GM21619 (cell line): ENCODE results near the gene FBXO38.

ENCODE experiments used
- ATAC-seq: cut with Tn5 transposase; IDR thresholded peaks from one replicate; pipeline ENCODE4 v1.9.1; 2021; ENCODE audit not compliant: unreplicated experiment

The FBXO38 gene

DNA sequence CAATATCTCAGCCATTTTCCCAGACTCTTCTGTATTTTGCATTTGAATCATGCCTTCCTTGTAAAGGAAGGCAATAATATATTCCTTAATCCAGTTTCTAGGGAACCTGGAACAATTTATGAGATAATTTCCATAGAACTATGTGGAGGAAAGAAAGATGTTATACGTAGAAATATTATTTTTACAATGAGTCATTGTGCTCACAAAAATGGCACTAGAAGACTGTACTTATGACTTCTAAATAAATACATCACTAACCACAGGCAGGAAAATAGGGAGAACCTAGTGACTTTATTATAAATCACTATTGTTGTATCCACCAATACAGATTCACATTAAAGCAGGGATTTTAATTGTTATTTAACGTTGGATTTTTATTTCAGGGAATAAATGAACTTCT lies 87.6 kb downstream of the FBXO38 start:
- ATAC-seq, result no peak

DNA sequence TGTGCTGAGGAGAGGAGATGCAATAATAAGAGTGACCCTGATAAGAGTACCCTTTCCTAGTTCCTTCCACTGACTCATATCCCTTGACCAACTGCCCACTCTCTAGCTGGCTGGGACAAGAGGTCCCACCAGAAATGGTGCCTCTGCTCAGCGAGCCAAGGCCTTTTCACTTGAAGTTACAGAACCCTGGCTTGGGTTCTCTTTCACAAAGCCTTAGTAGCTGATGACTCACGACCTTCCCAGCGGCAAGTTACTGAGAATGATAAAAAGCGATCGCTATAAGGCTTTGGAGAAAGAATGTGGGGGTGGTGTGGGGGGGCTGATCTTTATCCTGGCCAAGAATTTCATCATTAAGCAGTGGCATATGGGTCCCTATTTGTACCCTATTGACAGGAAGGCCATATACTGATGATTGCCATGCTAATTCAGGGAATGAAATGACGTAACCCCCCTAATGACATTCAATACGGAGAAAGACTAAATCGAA lies 90.3 kb downstream of the FBXO38 start:
- ATAC-seq, result no peak

GRCh38 chr5:148476302-148476701 lies 92.5 kb downstream of the FBXO38 start:
- no peak for ATAC-seq

GRCh38 chr5:148477429-148477828 lies 93.7 kb downstream of the FBXO38 start:
- ATAC-seq, result no peak

GRCh38 chr5:148482196-148482595 lies 98.4 kb downstream of the FBXO38 start:
- no peak for ATAC-seq

- peak; percentile 87 for ATAC-seq
Observed at GRCh38 chr5:148482697-148483462, 99.1 kb downstream of the FBXO38 start.

DNA sequence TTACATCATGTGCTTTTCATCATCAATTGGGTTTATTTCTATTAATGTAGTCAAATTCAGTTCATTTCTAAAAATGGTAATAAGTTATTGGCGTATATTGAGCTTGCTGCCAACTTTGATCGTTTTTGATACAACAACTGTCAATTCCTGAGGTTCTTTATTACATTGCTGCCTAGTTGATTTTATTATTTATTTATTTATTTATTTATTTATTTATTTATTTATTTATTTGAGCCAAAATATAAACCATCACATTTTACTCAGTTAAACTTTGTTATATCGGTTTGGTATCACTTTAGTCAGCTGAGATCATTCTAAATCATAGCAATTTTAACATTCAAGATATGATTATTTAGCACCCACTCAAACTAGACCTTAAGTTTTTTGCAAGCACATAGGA lies 100.0 kb downstream of the FBXO38 start:
- no peak for ATAC-seq

- ATAC-seq, result no peak
Observed at GRCh38 chr5:148484651-148485050, 100.9 kb downstream of the FBXO38 start.

DNA sequence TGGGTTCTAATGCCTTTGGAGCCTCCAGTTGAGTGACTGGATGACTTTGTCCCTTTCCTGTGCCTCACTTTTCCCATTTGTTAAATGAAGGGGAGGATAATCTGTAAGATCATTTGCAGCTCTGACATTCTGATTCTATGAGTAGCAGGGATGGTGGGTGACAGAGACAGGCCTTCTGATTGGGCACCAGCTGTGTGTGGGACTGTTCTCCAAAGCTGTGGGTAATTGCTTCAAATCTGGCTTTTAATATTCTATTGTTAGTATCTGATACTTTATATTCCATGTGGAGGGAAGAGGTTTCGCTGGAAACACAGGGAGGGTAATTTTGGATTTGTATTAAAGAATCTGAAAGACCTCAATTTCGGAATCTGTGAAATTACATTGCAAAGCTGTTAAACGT lies 102.7 kb downstream of the FBXO38 start:
- no peak for ATAC-seq

DNA sequence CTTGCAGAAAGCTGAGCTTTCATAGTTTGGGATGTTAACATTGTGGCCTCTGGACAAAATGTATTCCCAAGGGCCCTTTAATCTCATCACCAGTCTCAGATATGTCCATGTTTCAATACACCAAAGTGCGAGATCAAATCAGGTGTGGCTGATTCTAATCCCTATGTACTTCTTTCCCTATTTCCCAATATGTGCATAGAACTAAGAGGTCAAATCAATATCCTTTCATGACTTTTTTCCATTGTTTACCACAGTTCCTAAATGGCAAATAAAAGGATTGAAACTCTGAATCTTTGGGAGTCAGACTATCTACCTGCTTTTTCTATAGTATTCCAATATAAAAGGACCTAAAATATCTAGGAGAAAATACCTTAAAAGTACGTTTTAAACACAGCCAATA lies 105.0 kb downstream of the FBXO38 start:
- ATAC-seq, result no peak

GRCh38 chr5:148491015-148491792 lies 107.4 kb downstream of the FBXO38 start:
- ATAC-seq, result no peak

DNA sequence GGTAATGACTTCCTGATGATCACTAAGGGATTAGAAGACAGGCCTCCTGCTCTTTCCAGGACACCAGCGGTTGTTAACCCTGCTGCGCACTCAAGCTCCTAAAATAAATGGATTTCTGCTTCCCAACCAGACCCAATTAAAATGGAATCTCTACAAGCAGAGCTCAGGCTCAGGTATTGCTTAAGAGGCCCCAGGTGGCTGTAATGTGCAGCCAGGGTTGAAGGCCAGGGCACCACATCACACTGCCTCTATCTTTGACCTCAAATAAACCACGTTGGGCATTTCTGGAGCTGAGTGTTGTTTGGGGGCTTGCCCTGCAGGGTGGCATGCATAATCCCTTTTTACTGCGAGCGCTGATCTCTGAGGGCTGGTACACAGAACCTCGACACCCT lies 108.0 kb downstream of the FBXO38 start:
- ATAC-seq, result no peak

- no peak for ATAC-seq
Observed at GRCh38 chr5:148492351-148492750, 108.6 kb downstream of the FBXO38 start.
